Endodermal cell (in vitro differentiated cells): ENCODE data around the gene COL23A1. TPM values are rescaled to one million over a fixed set of nuclear protein-coding genes. Genes with fewer than 3 reads are reported as not detected.

Source experiments
- DNase-seq: peaks from one replicate; pipeline ENCODE4 v3.0.0-alpha.2; 2017
- H3K27ac ChIP-seq: 2 replicates; pipeline ENCODE4 v1.5.1; 2013; ENCODE audit warnings: mild to moderate bottlenecking, low read depth, low read length, moderate library complexity
- H3K27me3 ChIP-seq: 2 replicates; pipeline ENCODE4 v1.6.1; 2013; ENCODE audit warnings: mild to moderate bottlenecking, low read length, moderate library complexity; ENCODE audit not compliant: insufficient read depth, control insufficient read depth, poor library complexity, severe bottlenecking
- H3K36me3 ChIP-seq: 2 replicates; pipeline ENCODE4 v1.7.0; 2013; ENCODE audit warnings: mild to moderate bottlenecking, low read length, moderate library complexity; ENCODE audit not compliant: control insufficient read depth, insufficient read depth
- H3K4me1 ChIP-seq: one replicate; pipeline ENCODE4 v1.7.0; 2013; ENCODE audit warnings: low read length; ENCODE audit not compliant: control insufficient read depth, insufficient read depth
- H3K4me3 ChIP-seq: 2 replicates; pipeline ENCODE4 v1.5.1; 2013; ENCODE audit warnings: mild to moderate bottlenecking, low read length, moderate library complexity
- H3K9ac ChIP-seq: 2 replicates; pipeline ENCODE4 v1.6.1; 2013; ENCODE audit warnings: mild to moderate bottlenecking, low read length, moderate library complexity; ENCODE audit not compliant: poor library complexity, severe bottlenecking; ENCODE audit errors: extremely low read depth
- H3K9me3 ChIP-seq: 2 replicates; pipeline ENCODE4 v1.6.1; 2013; ENCODE audit warnings: mild to moderate bottlenecking, low read length, moderate library complexity; ENCODE audit not compliant: control insufficient read depth
- H3K27ac Mint-ChIP-seq: 2 replicates; pipeline ENCODE4 v1.8.0; 2020; ENCODE audit warnings: mixed read lengths
- H3K27me3 Mint-ChIP-seq: 2 replicates; pipeline ENCODE4 v1.8.0; 2021; ENCODE audit warnings: mild to moderate bottlenecking, mixed read lengths; ENCODE audit not compliant: insufficient read depth
- H3K36me3 Mint-ChIP-seq: 2 replicates; pipeline ENCODE4 v1.8.0; 2020; ENCODE audit warnings: low read depth, mixed read lengths
- H3K4me1 Mint-ChIP-seq: 2 replicates; pipeline ENCODE4 v1.8.0; 2020; ENCODE audit warnings: mixed read lengths
- H3K4me3 Mint-ChIP-seq: 2 replicates; pipeline ENCODE4 v1.8.0; 2020; ENCODE audit warnings: mild to moderate bottlenecking, moderate library complexity, mixed read lengths
- H3K9me3 Mint-ChIP-seq: 2 replicates; pipeline ENCODE4 v1.8.0; 2020; ENCODE audit warnings: mild to moderate bottlenecking, mixed read lengths
- CTCF ChIP-seq: fragments of 200-600 bp; sonication (generic); conservative IDR thresholded peaks from 2 replicates; pipeline ENCODE4 v1.5.0; 2021; ENCODE audit warnings: antibody characterized with exemption, mild to moderate bottlenecking
- WGBS, 2 experiments: methylation state at CpG; one replicate each; pipeline versions ENCODE4 v1.1.5 to v1.1.7; 2013; ENCODE audit warnings: missing lambda C conversion rate in 2 of 2, mixed read lengths in 1 of 2; ENCODE audit not compliant: insufficient coverage in 1 of 2, insufficient read length in 1 of 2; 5-methylcytosine and 5-hydroxymethylcytosine counted together
- total RNA-seq, 2 donors: library from RNA; stranded (reverse); fragmentation: NEBNext Ultra II Directional in 1 of 2; extraction: Animal tissue kit (Norgen Biotek cat#: 25700) in 1 of 2; gene quantifications; 2 replicates in 1 of 2; 3 replicates in 1 of 2; pipeline ENCODE4 v1.2.1, GENCODE V29; 2021

The COL23A1 gene
- total RNA-seq, 2 donors from 2014 or later, result 50.2 to 71.3 TPM

GRCh38 chr5:178432421-178433272 lies 157.5 kb downstream of the COL23A1 start:
- Histone ChIP-seq H3K9ac (no peak overlapping the region), H3K4me1 (peaks cover 4% of the 10 kb centered on the region), H3K27ac (no peak overlapping the region), H3K4me3 (no peak overlapping the region), H3K27me3 (no peaks in the 10 kb centered on the region), H3K9me3 (peaks cover 6% of the 10 kb centered on the region), H3K36me3 (no peaks in the 10 kb centered on the region)
- TF ChIP-seq CTCF, result no peak
- peak; percentile 29 for DNase-seq
- Mint-ChIP-seq H3K9me3 (no peaks in the 10 kb centered on the region), H3K4me1 (peaks cover 42% of the 10 kb centered on the region), H3K36me3 (peaks cover 14% of the 10 kb centered on the region), H3K27me3 (no peaks in the 10 kb centered on the region), H3K27ac (peak overlapping the region; percentile 74), H3K4me3 (no peak overlapping the region)
- WGBS, 2 experiments, result 91 to 95% methylated on average over 7 to 12 of the region's 12 CpGs

- Histone ChIP-seq H3K27ac (no peak overlapping the region), H3K4me3 (no peak overlapping the region), H3K9ac (no peak overlapping the region), H3K36me3 (no peaks in the 10 kb centered on the region), H3K4me1 (peaks cover 4% of the 10 kb centered on the region), H3K9me3 (peaks cover 6% of the 10 kb centered on the region), H3K27me3 (no peaks in the 10 kb centered on the region)
- DNase-seq, result no peak
- Mint-ChIP-seq H3K4me3 (no peak overlapping the region), H3K27me3 (no peaks in the 10 kb centered on the region), H3K27ac (no peak overlapping the region), H3K4me1 (peaks cover 35% of the 10 kb centered on the region), H3K9me3 (no peaks in the 10 kb centered on the region), H3K36me3 (peaks cover 14% of the 10 kb centered on the region)
- 92 to 98% methylated on average over 5 of the region's 5 CpGs for WGBS, 2 experiments
- no peak for TF ChIP-seq CTCF
These were observed 158.4 kb downstream of the COL23A1 start for GRCh38 chr5:178431782-178432165.

GRCh38 chr5:178431063-178431781 lies 159.0 kb downstream of the COL23A1 start:
- H3K4me3 Mint-ChIP-seq, result no peak overlapping the region
- Histone ChIP-seq H3K9me3 (peaks cover 6% of the 10 kb centered on the region), H3K9ac (no peak overlapping the region), H3K27me3 (no peaks in the 10 kb centered on the region), H3K4me3 (no peak overlapping the region), H3K36me3 (no peaks in the 10 kb centered on the region), H3K4me1 (peaks cover 4% of the 10 kb centered on the region), H3K27ac (no peak overlapping the region)
- no peaks in the 10 kb centered on the region for H3K27me3 Mint-ChIP-seq
- H3K4me1 Mint-ChIP-seq, result peaks cover 31% of the 10 kb centered on the region
- peaks cover 14% of the 10 kb centered on the region for H3K36me3 Mint-ChIP-seq
- DNase-seq, result peak; percentile 9
- 93 to 95% methylated on average over 13 to 16 of the region's 16 CpGs for WGBS, 2 experiments
- no peak overlapping the region for H3K27ac Mint-ChIP-seq
- H3K9me3 Mint-ChIP-seq, result no peaks in the 10 kb centered on the region
- TF ChIP-seq CTCF, result no peak
